HuH-7.5 (cell line): Measurements from ENCODE around the gene GNG3.
"Not testable (repeated sequence)": the region's sequence is repeated elsewhere in the genome, so short reads cannot be mapped to it uniquely, and the experiment has no call there.

Experiments used
- DNase-seq: peaks from one replicate; pipeline ENCODE4 v3.0.0; 2011; ENCODE audit warnings: low spot score

Gene GNG3

DNA sequence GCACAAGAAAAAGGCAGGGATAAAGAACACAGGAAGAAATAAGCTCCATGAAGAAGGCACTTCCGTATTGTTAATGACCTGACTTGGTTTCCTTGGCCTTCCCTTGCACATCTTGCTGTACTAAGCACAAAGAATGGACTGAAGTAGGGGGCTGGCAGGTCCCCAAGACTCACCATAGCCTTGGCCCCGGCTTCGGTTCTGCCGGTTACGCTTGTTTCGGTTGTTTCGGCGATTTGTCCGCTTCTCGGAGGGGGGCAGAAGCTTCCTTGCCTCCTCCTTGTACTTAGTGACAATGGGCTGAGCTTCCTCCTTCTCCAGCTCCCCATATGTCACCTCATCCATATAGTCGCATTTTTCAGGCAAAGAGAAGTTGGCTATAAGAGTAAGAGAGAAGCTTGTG, 9.3 kb downstream of the GNG3 start:
- DNase-seq = no peak

DNA sequence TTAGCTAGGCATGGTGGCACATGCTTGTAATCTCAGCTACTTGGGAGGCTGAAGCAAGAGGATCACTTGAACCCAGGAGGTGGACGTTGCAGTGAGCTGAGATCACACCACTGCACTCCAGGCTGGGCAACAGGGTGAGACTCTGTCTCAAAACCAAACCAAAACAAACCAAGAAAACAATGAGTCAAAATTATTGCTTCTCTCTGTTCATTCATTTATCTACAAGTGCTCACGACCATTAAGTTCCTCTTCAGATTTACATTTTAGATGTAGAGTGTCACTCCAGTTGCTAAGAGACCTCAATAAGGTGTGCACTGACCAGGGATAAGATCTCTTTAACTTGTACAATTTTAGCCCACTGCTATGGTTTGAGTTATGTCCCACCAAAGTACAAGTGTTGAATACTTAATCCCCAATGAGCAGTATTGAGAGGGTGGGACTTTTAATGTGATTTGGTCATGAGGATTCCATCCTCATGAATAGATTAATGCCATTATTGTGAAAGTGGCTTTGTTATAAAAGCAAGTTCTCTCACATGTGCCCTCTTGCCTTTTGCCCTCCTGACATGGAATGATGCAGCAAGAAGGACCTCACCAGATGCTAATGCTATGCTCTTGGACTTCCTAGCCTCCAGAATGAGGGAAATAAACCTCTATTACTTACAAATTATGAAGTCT, 12.0 kb downstream of the GNG3 start:
- no peak for DNase-seq

DNA sequence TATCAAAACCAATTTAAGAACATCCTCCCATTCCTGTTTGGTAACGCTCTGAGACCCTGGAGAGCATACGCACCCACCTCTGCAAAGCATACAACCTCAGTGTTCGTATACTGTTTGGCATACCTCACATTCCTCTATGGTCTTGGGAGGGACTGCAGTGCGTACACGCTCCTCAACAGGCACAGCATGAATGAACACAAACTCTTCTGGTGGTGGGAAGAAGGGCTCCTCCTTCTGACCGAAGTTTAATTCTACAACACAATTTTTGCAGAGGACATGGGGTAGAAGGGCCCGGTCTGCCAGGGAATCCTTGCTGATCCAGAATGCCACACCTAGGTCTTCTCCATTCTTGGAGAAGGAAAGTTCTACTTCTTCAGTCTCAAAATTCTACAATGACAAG, 14.5 kb downstream of the GNG3 start:
- DNase-seq = no peak

DNA sequence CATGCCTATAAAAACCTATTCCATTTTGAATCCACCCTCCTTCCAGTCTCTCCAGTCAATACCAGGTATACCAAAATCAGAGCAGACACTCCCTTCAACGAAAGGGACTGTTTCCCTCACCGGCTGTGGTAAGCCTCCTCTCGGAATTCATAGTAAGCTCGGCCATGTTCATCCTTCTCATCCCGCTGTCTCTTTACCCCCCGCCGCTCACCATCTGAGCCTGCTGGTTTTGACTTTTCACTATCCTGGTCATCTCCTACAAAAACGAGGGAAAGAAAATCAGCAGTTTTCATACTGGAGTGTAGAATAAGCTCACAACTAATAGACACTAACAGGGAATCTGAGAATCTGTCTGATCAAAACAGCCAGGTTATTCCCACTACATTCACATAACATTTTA, 16.7 kb downstream of the GNG3 start:
- DNase-seq = no peak

DNA sequence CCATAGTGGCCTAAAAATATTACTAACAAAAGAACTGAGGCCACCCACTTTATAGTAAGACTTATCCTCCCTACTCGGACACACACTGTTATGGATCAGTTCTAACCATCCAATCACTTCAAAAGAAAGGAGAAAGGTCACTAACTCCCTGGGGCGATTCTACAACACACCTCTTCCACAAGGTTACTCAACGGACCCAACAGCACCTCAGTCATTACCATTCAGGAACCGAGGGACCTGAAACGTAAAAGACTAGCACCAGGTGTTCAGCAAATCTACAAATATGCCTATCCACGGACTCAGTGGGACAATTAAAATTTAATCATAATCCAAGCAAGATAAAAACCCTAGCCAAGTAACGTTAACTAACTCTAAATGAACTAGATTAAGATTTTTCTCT, 18.2 kb downstream of the GNG3 start:
- DNase-seq = no peak

DNA sequence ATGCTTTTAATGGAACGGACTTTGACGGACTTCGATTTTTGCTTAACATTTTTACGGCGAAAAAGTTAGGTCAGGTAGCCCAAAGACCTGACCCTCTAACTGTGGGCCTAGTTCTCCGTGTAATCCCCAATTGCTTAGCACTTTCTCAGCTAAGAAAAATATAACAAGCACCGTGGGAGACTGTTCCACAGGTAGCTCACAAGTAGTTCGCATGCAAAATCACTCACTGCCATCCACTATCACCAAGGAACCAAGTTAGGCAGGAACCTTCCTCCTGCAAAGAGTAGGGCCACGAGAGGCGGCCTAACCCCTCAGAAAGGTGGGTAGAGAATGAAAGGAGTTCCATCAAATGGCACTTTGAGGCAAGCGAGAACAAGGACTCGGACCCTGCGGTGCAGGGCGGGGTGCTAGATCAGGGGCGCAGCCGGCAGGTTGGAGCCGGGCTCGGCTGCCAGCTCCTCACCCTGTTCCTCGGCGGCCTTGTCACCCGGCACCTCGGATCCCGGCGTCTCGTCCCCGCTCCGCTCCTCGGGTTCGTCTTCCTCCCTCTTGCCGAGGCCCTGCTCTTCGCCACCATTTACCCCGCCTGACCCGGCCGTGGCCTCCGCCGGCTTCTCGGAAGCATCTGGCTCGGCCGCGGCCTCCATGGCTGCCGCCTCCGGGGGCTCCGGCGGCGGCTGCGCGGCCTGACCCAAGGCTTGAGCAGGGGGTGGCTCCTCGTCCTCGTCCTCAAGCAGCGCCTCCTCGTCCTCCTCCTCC, 18.9 kb downstream of the GNG3 start:
- DNase-seq = no peak

DNA sequence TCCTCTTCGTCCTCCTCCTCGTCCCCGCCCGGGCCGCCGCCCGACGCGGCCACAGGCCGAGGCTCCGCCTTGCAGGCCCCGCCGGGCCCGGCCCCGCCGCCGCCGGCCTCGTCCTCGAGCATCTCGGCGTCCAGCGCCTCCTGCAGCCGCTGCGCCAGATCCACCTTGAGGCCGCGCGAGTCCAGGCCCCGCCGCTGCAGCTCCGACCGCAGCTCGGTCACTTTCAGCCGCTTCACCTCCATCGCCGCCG, 19.4 kb downstream of the GNG3 start:
- no peak for DNase-seq

DNA sequence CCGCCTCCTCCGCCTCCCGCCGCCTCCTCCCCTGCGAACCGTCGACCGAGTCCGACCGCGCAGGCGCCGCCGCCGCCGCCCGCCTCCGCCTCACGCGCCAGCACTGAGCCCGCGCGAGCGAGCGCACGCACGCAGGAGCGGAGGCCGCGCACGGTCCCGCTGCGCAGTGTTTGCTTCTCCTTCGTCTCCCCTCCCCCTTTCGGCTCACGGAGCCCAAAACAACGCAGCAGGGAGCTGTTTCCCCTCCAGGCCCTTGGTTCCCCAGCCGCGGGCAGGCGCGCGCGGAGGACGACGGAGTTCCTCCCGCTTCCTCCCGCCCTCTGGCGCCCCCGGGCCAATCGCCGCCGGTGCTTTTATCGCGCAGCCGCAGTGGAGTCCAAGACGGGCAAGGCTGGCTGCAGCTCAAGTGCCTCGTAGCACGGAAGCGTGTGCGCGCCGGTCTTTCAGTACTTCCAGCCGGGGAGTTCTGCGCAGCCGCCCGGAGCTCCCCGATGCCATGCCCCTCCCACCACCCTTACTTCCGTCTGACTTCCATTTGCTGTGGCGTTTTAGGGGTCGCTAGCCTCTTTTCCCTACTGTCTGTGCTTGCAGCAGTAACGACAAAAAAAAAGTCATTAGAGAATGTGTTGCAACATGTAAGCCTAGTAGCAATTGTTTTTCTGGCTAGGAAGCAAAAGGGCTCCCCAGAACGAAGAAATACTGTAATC, 19.8 kb downstream of the GNG3 start, which contains the start of gene HNRNPUL2:
Gene HNRNPUL2 (minus strand): TSS at position 293 of the 707 bp plus-strand sequence. CDS start 301 bp downstream, outside the sequence.
- peak; percentile 98 for DNase-seq

DNA sequence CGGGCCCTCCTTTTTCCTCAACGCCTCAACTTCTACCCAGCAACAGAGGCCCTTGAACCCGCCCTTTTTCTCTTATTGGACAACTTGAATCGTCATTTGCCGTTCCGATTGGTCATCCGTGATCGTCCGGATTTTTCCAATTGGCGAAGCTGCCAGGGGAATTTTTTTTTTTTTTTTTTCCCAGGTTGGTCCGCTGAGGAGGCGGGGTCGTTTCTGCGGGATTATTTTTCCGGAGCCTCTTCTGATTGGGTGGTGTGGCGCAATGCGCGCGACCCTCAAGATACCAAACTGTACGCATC, 20.3 kb downstream of the GNG3 start:
- DNase-seq = peak; percentile 90

DNA sequence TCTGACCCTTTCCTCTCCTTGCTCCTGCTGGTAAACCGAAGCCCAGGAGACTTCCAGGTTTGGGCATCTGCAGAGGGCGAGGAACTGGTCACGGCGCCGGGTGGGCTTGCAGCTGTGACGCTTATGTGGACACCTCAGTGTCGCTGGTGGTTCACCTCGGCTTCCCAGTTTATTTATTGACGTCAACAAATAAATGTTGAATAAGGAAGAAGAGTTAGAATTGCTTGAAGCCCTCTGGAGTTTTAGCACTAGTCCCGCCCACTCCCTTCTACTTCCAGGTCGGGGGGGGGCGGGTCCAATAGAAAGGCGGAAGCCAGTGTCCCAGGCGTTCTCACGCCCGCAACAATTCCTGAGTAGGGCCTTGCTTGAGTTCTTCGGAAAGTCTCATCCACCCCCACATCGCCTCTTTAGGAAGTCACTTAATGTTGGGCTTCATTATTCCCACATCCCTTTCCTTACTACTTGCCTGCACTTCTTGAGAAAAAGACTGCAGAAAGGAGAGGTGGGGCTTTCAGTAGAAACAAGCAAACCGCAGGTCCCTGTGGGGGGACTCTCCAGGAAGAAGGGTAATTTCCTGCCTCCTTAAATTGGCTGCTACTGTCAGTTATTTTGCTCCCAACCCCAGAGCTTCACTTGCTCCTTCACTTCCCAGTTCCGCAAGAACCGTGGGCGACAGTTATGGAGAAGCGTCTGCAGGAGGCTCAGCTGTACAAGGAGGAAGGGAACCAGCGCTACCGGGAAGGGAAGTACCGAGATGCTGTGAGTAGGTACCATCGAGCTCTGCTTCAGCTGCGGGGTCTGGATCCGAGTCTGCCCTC, 20.9 kb downstream of the GNG3 start, which contains the start of gene TTC9C:
Gene TTC9C (plus strand): TSS at position 316 of the 818 bp plus-strand sequence. CDS start 363 bp downstream, at position 679.
- peak; percentile 78 for DNase-seq

DNA sequence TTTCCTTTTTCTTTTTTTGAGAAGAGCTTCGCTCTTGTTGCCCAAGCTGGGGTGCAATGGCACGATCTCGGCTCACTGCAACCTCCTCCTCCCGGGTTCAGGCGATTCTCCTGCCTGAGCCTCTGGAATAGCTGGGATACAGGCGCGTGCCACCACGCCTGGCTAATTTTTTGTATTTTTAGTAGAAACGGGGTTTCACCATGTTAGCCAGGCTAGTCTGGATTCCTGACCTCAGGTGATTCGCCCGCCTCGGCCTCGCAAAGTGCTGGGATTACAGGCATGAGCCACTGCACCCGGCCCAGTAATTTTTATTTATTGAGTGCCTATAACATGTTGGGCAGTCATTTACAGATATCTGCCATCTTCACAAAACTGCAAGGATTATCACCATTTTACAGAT, 22.6 kb downstream of the GNG3 start:
- not testable (repeated sequence) for DNase-seq

DNA sequence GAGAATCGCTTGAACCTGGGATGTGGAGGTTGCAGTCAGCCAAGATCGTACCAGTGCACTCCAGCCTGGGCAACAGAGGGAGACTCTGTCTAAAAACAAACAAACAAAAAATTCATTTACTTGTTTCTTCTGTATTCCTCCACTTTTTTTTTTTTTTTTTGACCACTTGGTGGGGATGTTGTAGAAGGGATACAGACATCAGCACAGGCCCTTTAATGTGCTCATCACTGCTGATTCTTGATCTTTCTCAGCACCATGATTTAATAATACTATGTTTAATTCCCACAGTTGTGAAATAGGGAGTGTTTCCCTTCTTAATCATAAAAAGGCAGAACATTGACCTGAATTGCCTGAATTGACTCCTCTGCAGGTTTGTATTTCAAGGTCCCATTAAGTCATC, 25.4 kb downstream of the GNG3 start:
- DNase-seq = no peak

DNA sequence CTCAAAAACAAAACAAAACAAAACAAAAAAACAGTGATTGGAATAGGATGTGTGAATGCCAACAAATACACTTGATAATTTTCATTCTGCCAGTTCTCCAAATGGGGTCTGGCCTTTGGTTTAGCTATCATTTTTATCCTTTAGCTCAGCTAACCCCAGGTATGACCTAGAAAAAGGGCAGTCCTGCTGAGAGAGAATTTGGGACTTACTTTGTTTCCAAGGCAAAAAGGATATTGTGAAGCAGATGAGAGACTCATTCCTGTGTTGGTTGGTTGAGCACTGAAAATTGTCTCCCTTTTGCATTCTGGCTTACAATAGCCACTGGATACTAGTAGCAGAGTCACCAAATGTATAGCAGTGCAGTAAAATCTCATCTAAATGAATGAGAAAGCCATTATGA, 29.7 kb downstream of the GNG3 start:
- DNase-seq = no peak

DNA sequence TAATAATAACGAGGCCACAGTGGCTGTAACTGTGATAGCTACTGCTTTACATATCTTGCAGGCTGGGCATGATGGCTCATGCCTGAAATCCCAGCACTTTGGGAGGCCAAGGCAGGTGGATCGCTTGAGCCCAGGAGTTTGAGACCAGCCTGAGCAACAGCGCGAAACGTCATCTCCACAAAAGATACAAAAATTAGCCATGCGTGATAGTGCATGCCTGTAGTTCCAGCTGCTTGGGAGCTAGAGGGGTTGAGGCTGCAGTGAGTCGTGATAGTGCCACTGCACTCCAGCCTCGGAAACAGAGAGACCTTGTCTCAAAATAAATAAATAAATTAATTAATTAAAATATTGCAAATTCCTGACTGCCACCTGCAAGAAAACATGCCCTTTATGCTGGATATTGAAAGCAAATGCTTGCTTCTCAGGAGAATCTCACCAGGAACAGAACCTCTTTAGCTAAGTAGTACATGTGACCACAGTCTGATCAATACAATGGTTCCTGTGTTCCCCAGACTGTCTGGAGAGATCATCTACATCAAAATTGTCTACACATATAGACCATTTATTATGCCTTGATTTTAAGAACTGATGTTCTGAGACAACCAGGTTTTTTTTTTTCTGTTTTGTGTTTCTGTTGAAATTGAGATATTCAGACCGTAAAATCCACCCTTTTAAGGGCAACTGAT, 40.1 kb downstream of the GNG3 start:
- DNase-seq = no peak

DNA sequence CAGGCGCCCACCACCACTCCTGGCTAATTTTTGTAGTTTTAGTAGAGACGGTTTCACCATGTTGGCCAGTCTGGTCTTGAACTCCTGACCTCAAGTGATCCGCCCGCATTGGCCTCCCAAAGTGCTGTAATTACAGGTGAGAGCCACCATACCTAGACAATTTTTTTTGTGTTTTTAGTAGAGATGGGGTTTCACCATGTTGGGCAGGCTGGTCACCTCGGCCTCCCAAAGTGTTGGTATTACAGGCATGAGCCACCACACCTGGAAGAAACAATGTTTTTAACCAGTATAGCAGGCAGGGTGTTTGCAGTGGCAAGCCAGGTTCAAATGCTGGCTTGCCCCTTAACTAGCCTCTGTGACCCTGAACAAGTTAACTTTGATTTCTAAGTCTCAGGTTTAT, 42.5 kb downstream of the GNG3 start:
- DNase-seq = not testable (repeated sequence)

DNA sequence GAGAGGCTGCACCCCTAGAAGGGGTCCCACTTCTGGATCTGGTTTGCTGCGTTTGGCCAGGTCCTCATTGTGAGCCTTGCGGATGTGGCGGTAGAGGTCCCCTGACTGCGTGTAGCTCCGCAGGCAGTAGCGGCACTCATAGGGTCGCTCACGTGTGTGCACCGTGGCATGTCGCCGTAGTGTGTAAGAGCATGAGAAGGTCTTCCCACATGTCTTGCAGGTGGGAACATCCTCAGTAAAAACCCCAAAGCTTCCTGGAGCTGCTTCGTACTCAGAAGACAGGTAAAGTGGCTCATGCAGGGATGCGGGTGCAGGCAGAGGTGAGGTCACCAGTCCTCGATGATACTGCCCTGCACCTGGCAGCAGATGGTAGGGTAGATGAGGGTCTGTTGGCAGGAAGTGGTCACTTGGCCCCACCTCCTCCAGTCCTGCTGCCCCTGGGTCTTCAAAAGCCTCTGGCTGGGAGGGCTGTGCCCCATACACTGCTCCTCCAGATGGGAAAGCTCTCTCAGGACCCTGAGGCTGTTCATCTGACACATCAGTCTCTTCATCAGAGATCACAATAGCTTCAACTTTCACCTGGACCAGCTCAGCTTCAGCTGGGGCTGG, 44.8 kb downstream of the GNG3 start:
- DNase-seq = no peak

DNA sequence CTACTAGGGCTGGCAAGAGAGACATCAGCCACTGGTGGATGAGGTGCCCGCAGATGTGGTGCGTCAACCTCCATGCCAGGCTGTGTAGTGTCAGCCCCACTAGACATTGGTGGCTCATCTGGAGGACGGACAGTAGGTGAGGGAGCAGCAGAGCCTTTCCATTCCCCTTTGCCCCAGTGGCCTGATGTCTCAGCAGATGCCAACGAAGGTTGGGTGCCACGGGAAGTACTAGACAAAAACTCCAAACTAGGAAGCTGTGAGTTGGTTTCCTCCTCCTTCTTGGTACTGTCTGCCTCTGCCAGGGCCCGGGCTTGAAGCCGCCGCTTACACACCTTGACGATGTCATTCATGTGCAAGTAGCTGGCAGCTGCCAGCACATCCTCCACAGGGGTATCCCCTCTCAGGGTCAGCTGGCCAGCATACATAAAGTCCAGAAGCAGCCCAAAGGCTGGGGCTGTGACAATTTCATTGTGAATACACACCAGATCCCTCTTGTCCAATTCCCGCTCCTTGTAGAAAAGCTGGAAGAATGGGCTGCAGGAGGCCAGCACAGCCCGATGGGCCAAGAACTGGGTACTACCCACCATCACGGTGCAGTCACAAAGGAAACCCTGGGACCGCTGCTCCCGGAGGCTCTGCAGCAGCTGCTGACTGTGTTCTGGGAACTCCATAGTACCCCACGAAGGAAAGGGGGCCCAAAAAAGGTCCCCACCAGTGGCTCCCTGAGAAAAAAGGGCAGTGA, 45.7 kb downstream of the GNG3 start:
- no peak for DNase-seq

DNA sequence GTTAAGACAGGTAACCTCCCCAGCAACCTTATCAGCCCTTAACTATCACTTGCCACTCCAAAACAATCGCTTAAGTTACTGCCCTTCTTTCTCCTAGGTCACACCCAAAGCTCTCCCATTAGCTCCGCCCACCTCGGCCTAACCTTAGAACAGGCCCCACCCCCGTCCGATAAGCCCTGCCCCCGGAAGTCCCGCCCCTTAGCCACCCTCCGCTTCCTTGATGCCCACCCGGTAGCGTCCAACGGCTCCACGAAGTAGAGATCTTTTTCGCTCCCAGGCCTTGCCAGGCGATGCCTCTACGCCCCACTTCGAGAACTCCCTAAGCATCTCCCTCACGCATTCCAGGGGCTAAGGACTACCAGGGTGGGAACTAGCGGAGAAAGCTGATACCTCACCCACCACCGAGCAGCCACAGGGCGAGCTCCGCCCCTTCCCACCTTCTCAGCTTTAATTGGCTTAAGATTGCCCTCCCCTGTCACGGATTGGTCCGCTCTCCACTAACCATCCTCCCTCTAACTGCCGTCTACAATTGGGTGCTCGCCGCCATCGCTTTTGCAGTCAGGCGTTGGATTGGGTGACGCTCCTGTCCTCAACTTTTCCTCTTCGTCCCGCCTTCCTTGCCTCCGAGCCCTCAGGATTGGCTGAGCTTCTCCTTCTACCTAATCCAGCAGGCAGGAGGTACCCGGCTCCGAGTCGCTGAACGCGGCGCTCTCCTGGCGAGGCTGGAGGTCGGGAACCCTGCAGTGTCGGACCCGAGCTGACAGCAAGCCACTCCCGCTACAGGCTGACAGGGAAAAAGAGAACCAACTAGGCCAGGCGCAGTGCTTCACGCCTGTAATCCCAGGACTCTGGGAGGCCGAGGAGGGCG, 46.5 kb downstream of the GNG3 start, which contains the start of gene ZBTB3:
Gene ZBTB3 (minus strand): TSS at position 425 of the 868 bp plus-strand sequence. CDS start 496 bp downstream, outside the sequence.
- DNase-seq = peak; percentile 90

DNA sequence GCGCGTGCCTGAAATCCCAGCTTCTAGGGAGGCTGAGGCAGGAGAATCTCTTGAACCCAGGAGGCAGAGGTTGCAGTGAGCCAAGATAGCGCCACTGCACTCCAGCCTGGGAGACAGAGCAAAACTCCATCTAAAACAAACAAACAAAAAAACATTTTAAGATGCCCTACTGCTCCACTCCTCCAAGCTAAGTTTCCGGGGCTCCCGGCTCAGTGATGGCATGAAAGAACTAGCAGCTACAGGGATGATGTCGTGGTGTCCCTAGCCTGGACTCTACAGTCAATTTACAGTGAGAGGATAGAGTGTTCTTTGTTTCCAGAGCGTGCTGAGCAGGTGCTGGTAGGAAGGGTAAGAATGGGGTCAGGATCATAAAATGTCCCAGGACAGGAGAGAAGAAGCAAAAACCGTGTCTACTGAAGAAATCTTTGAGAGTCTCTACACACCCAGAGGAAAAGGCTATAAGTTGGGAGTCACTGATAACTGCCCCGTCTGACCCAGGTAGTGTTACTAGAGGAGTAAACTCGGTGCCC, 47.7 kb downstream of the GNG3 start:
- no peak for DNase-seq
